Posterior cingulate gyrus (tissue), 11 donors: ENCODE measurements around the gene KIF19.

Experiments
- DNase-seq, 10 donors: peaks; one replicate each; pipeline versions ENCODE4 v3.0.0 to v3.0.0-alpha.2; 2020 to 2021; ENCODE audit warnings: mixed read lengths in 3 of 10
- intact Hi-C: fragments of 100-400 bp; cut with DNase I; formaldehyde crosslinking; loops from one replicate; pipeline ENCODE4 v1.15.1; 2023

KIF19 gene

DNA sequence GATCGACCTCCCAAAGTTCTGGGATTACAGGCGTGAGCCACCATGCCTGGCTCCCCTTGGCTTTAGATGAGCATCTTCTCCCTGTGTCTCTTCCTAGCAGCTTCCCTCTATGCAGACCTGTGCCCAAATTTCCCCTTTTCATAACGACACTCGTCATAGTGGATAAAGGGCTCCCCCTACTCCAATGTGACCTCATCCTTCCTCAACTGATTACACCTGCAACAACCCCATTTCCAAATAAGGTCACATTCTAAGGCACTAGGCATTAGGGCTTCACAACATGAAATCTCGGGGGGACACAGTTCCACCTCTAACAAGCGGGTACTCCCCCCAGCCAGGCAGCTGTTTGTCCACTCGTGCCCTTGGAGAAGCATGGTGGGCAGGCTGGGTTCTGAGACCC lies 10.3 kb downstream of the KIF19 start:
- DNase-seq, result no peak
- intact Hi-C loops, result no loop called here

- peak in 8 of 10 donors; percentile 55 to 96 (median 76) for DNase-seq
- intact Hi-C loops, result no loop called here
These were observed 11.9 kb downstream of the KIF19 start for GRCh38 chr17:74337834-74338500.

- DNase-seq, result no peak
- intact Hi-C loops, result no loop called here
These were observed 13.6 kb downstream of the KIF19 start for GRCh38 chr17:74339537-74340195.

DNA sequence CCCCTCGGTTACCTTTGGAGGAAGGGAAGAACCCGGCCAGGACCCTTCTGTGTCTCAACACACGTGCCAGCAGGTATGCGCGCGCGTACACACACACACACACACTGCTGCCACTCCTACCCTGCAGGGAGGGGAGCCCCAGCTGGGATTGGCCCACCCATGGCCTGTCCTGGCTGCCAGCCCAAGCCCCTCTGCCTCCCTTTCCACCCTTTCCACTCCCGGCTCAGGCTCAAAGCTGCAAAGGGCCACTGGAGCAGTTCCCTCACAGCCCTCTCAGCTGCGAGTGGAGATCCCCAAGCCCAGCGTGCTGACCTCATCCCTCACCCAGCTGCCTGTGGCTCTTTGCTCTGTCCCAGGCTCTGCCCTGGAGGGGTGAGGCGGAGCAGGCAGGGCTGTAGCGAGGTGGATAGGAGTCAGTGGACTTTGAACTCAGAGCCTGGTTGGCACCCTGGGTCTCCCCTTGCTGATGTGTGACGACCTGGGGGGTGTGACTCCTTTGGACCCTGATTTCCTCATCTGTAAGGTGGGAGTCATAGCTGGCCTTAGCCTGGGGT lies 14.5 kb downstream of the KIF19 start:
- DNase-seq, result peak in 7 of 10 donors; percentile 44 to 95 (median 69)
- intact Hi-C loops, result no loop called here

GRCh38 chr17:74342224-74342623 lies 16.2 kb downstream of the KIF19 start:
- no peak for DNase-seq
- intact Hi-C loops, result no loop called here

DNA sequence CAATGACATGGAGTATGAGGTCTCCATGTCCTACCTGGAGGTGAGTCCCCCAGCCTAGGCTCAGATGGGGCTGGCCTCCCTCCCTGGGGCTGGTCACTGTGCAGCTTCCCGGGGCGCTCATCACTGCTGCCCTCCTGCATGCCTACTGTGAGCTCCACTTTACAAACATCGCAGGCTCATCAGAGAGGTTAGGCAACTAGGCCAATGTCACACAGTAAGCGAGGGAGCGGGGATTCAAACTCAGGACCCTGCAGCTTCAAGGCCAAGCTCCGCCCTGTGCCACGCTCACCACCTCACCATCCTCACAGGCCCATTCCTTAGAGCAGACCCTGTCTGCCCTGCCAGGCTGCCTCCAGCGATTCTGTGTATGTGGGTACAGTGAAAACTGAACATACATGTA lies 17.1 kb downstream of the KIF19 start:
- no peak for DNase-seq
- intact Hi-C loops, result no loop called here

DNA sequence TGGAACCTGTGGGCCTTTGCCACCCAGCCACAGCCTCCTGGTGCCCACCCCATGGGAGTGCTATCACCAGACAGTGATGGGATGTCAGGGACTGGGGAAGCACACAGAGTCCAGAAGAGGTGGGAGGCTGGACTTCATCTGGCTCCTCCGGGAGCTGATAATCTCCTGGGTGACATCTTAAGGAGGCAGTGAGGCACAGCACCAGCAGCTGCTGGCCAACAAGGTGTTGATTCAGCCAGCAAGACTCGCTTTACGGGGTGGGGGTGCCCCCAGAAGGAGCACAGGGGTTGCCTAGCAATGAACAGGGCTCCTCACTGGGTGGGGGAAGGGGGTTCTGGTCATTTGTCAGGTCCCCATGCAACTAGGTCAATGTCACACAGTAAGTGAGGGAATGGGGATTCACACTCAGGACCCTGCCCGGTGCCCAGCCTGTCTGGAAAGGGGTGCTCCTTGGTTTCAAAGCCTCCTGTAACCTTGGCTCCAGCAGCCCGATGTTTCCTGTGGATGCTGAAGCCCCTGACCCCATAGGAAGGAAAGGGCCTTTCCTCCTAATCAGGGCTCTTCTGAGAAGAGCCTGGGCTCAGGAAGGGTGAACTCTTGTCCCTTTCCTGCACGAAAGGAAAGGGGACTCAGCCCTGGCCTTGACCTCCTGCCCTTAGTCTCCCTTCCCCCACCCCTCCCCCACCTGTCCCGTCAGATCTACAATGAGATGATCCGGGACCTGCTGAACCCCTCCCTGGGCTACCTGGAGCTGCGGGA lies 17.7 kb downstream of the KIF19 start:
- no peak for DNase-seq
- intact Hi-C loops, result no loop called here

DNA sequence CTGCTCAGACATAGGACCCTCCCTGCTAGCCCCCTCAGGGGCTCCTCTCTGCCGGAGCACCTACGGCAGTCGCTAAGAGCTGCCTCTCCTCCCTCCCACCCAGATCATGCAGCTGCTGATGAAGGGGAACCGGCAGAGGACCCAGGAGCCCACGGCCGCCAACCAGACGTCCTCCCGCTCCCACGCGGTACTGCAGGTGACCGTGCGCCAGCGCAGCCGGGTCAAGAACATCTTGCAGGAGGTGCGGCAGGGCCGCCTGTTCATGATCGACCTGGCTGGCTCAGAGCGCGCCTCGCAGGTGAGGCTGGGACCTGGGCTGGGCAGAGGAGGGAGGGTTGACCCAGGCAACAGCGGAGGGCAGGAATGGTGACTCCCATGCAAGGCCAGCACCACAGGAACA lies 18.6 kb downstream of the KIF19 start:
- intact Hi-C loops, result no loop called here
- no peak for DNase-seq

DNA sequence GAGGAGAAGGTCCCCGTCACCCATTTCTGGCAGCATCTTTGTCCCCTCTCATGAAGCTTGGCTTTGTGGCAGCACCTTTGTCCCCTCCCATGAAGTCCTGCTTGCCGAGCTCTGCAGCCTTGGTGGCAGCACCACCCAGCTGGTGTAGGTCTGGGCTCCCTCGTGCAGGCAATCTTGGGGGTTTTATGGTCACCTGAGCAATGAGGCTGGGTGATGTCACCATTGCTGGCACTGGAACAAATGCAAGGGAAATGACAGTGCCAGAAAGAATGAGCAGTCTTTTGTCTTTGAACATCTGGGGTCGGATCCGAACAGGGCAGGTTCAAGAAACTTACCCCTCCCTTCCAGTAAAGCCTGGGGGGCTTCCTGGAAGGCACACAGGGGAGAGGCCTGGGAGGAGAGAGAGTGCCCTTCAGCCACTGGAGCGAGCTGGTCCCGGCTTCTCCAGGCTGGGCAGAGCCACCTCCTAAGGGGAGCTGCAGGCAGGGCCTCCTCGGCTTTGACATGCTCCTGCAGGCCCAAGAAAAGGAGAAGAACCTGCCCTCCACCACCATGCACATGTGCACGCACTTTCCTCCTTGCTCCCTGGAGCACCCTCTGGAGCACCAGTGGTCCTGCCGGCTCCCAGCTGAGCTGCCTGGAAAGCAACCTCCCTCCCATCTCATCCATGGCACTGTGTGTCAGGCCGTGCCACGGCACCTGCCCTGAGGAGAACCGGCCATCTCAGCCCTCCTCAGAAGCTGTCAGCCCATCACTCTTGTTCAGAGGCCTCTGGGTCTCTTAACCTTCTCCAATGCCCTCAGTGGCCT lies 19.6 kb downstream of the KIF19 start:
- intact Hi-C loops, result no loop called here
- DNase-seq, result no peak

DNA sequence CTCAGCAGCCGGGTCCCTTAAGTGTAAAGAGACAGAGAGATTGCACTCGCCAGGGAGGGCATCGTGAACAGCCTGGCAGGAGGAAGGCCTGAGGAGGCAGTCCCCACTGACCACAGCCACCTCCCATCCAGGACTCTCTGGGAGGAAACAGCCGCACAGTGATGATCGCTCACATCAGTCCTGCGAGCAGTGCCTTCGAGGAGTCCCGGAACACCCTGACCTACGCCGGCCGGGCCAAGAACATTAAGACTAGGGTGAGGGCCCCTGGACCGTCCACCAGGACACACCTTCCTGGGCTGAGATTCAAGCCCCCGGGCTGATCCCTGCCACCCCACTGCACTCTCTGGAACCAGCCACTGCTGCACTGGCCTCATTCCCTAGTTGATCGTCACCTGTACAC lies 21.6 kb downstream of the KIF19 start:
- no peak for DNase-seq
- intact Hi-C loops, result no loop called here

GRCh38 chr17:74349120-74349519 lies 23.1 kb downstream of the KIF19 start:
- intact Hi-C loops, result no loop called here
- no peak for DNase-seq

GRCh38 chr17:74350486-74350885 lies 24.5 kb downstream of the KIF19 start:
- intact Hi-C loops, result no loop called here

DNA sequence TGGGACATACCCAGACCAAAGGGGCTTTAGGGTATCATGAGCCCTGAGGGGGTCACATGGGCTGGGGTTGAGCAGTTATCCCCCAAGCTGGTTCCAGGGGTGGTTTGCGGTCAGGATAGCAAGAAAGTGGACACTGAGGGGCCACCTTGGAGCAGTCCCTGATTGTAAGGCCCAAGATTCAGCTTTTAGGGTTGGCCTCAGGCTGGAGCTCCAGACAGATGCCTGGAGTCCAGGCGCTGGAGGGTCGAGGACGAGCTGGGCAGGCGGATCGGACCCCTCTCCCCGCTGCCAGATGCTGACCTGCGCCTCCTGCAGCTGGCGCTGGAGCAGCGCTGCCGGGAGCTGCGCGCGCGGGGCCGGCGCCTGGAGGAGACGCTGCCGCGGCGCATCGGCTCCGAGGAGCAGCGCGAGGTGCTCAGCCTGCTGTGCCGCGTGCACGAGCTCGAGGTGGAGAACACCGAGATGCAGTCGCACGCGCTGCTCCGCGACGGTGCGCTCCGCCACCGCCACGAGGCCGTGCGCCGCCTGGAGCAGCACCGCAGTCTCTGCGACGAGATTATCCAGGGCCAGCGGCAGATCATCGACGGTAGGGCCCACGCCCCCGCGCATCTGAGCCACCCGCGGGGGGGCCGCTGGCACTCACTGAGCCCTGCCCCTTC lies 25.7 kb downstream of the KIF19 start:
- no peak for DNase-seq
- intact Hi-C loops, result no loop called here

More at GRCh38 chr17:74350486-74350885, 24.5 kb downstream of the KIF19 start:
- DNase-seq, result no peak

- DNase-seq, result no peak
- intact Hi-C loops, result no loop called here
These were observed 27.5 kb downstream of the KIF19 start for GRCh38 chr17:74353446-74354060.

DNA sequence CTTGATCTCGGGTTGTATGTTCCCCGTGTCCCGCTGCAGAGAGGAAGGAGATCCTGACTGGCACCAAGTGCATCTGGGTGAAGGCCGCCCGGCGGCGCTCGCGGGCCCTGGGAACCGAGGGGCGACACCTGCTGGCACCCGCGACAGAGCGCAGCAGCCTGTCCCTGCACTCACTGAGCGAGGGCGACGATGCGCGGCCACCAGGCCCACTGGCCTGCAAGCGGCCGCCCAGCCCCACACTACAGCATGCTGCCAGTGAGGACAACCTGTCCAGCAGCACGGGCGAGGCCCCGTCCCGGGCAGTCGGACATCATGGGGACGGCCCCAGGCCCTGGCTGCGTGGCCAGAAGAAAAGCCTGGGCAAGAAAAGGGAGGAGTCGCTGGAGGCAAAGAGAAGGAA lies 28.1 kb downstream of the KIF19 start:
- intact Hi-C loops, result no loop called here

GRCh38 chr17:74354561-74354960 lies 28.5 kb downstream of the KIF19 start:
- no peak for DNase-seq
- intact Hi-C loops, result no loop called here

More for the DNA sequence above, 28.1 kb downstream of the KIF19 start:
- DNase-seq, result peak in 2 of 10 donors; percentile 53 to 92

DNA sequence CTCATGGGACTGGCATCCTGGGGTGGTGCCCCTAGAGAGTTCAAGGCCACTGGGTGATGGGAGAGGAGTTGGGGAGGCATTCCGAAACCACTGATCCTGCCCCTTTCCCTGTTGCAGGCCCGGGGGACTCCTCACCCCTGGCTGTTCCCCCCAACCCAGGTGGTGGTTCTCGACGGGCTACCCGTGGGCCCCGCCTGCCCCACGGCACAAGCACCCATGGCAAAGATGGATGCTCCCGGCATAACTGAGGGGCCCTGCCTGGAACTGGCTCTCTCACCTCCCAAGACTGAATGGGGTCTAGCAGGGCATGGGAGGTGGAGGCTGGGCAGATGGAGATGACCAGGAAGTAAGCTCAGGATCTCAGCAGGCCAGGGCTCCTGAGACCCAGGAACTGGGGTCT lies 29.0 kb downstream of the KIF19 start:
- intact Hi-C loops, result loop anchor here (5.0 kb wide), 1 partner anchor 38 kb away; no protein-coding TSS in a partner anchor
- no peak for DNase-seq

DNA sequence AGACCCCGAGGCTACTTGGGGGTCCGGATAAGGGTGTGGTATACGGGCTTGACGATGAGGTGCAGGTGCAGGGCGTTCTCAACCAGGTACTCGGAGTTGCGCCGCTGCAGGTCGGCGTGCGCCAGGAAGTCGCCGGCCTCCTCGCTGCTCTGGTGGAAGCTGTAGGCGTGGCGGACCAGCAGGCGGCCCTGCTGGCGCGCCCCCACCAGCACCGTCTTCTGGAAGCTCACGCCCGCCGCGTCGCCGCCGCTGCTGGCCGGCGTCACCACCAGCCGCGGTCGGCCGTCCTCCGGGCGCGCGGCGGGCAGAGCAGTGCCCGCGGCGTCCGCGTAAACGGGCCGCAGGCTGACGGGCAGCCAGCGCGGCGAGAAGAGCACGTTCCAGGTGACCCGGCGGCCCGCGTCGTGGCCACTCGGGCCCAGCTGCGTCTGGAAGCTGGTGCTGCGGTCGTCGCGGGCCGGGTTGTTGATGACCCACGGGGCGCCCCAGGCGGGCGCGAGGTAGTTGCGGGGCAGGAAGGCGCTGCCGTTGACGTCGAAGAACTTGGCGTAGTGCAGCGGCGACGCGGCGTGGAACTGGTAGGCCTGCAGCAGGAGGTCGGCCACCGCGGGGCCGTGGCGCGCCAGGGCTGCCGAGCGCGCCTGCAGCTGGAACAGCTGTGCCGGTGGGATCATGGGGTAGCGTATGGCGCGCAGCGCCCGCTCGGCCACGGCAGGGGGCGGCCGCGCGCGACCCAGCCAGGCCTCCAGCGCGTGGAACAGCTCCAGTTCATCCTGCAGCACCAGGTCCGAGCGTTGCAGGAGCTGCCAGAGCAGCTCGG lies 30.8 kb downstream of the KIF19 start:
- intact Hi-C loops, result loop anchor here (5.0 kb wide), 1 partner anchor 40 kb away; no protein-coding TSS in a partner anchor
- no peak for DNase-seq

GRCh38 chr17:74357466-74357809 lies 31.4 kb downstream of the KIF19 start:
- intact Hi-C loops, result loop anchor here (5.0 kb wide), 1 partner anchor 40 kb away; no protein-coding TSS in a partner anchor
- DNase-seq, result no peak
